WTC11 (cell line): ENCODE data around the gene AQP2.

Source experiments
- ESRRA ChIP-seq: sonication (generic); formaldehyde crosslinking; IDR thresholded peaks from 2 replicates; pipeline ENCODE4 v1.8.1; 2022; ENCODE audit warnings: mild to moderate bottlenecking, missing genetic modification reagents, borderline replicate concordance
- PRDM15 ChIP-seq: sonication (generic); formaldehyde crosslinking; IDR thresholded peaks from 2 replicates; pipeline ENCODE4 v1.8.0; 2022; ENCODE audit warnings: missing genetic modification reagents
- TF ChIP-seq, protein P1 (sequence below): sonication (generic); formaldehyde crosslinking; IDR thresholded peaks from 2 replicates; pipeline ENCODE4 v1.8.1; 2023; ENCODE audit warnings: mild to moderate bottlenecking, missing genetic modification reagents

DNA sequence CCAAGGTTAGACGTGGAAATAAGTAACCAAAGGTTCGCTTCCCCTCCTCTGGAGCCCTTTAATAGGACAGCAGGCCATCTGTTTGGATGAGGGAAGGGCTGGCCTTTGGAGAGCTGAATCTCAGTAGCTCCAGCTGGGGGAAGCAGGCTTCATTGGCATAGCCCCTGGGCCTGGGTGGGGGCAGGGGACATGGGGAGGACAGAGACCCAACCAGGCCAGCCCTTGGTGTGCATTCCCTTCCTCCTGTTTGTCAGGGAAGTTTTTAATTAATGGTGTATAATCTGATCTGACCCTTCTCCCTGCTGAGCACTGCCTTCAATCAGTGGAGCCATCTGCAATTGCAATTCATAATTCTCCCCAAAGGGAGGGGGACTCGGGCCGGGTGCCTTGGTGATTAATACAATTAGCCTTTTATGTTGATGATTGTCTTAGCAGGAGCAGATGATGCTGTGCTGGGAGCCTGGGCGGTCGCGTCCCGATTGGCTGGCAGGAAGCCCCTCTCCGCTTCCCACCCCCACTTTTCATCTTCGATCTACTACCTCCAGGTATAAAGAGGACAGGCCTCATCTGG, 28.6 kb downstream of the AQP2 start:
- TF ChIP-seq PRDM15 (CRISPR knock-in tag): no peak
- no peak for TF ChIP-seq ESRRA (CRISPR knock-in tag)
- TF ChIP-seq, protein P1, sequence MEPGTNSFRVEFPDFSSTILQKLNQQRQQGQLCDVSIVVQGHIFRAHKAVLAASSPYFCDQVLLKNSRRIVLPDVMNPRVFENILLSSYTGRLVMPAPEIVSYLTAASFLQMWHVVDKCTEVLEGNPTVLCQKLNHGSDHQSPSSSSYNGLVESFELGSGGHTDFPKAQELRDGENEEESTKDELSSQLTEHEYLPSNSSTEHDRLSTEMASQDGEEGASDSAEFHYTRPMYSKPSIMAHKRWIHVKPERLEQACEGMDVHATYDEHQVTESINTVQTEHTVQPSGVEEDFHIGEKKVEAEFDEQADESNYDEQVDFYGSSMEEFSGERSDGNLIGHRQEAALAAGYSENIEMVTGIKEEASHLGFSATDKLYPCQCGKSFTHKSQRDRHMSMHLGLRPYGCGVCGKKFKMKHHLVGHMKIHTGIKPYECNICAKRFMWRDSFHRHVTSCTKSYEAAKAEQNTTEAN: no peak
